GM21447 (cell line): ENCODE measurements around the gene BACH1.

ENCODE experiments used
- ATAC-seq: cut with Tn5 transposase; IDR thresholded peaks from one replicate; pipeline ENCODE4 v1.9.1; 2021; ENCODE audit not compliant: unreplicated experiment

Gene BACH1

GRCh38 chr21:29290240-29290639, 8.5 kb upstream of the BACH1 start:
- ATAC-seq, result no peak

- peak; percentile 82 for ATAC-seq
These were observed 5.2 kb upstream of the BACH1 start for GRCh38 chr21:29293495-29293894.

DNA sequence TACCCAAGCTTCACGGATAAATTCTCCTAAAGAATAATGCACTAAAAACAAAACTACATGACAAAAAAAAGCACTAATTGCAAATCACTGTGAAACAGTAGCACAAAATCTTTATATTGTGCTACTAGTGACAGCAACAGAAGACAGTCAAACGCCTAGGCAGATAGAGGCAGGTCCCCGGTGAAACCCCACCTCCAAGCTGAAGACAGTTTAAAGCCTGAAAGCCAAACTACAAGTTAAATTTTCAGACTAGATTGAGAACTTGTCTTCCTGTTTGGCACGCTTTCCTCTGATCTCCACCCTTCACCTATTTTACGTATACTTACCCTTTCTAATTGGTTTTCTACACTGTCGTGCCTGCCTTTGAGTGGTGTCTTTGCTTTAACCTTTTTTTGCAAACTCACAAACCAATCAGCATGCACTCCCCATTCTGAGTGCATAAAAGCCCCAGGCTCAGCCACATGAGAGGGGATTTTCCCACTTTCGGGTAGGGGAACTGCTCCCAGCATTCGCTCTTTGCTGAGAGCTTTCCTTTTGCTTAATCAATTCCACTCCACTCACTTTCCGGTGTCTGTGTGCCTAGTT, 3.6 kb upstream of the BACH1 start:
- no peak for ATAC-seq

- ATAC-seq, result no peak
These were observed 2.3 kb upstream of the BACH1 start for GRCh38 chr21:29296446-29296845.

- ATAC-seq, result no peak
These were observed 1.0 kb upstream of the BACH1 start for GRCh38 chr21:29297483-29298347.

DNA sequence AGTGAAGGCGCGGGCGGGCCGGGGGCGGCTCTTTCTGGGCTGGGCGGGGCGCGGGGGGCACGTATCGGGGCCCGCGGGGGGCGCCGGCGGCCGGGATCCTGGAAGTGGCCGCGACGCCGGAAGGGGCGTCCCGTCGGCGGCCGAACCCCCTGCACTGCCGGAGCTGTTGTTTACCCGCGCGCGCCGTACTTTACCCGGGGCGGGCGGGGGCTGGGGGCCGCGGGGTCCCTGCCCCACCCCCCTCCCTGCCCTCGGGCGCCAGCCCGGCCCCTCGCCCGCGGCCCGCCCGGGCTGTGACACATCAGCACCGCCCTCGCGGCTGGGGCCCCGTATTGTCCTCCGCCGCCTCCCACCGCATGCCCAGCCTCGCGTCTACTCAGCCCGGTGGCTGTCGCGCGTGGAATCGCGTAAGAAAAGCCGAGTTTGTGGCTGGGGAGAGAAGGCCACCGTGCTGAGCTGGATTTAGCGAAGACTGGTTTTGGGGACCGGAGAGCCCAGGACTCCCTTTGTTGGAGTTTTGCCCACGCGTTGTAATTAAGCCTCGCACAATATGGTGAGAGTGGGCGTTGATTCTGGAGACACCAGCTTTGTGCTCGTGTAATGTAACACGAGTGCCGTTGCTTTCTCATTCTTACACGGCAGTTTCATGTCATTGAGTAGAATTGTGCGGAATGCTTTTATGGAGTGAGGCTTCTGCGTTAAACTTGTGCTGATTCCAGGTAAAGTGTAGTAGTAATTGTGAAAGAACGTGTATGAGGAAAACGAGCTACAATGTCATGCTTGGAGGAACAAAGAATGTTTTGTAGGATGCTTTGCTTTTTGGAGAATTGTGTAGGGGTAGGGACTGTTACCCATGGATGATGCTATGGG, 559 bp downstream of the BACH1 start:
- no peak for ATAC-seq

DNA sequence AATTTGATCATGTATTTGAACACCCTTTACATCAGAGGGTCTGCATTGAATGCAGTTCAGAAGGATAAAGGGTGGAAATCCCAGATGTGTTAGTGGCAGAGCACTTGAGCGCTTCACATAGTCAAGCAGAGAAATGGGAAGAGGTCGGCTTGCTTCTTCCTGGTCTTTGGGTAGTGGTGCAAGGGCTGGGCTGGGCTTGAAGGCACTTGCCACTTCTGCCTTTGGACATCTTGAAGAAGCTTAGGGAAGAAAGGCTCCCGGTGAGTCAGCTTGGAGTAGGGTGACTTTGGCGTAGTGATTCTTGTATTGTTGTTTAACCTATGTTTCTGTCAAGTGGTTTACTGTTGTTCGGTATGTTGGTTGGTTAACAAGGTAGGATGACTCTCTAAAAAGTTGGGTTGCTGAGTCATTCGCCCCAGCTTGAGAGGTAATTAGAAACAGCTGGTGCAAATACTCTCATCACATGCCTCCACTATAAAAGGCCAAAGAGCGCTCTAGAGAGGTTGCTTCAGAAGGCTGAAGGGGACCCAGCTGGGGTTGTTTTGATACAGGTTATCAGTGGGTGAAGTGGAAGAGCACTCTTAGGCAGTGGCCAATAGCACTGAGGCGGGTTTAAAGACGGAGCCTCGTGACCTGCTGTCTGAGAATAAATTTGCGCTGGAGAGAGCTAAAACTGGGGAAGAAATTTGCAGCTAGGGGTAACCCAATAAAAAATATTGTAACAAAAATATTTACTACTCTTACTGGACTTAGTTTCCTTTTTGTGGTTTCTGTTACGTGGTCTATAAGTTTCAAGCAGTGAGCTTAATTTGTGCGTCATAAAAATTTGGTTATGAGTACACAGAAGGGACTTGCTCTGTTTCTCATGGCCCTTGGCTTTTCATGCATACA, 1.4 kb downstream of the BACH1 start:
- peak; percentile 76 for ATAC-seq

GRCh38 chr21:29300807-29301138, 2.1 kb downstream of the BACH1 start:
- ATAC-seq, result no peak

- no peak for ATAC-seq
These were observed 3.0 kb downstream of the BACH1 start for GRCh38 chr21:29301691-29302090.

- ATAC-seq, result no peak
These were observed 3.7 kb downstream of the BACH1 start for GRCh38 chr21:29302359-29302875.

DNA sequence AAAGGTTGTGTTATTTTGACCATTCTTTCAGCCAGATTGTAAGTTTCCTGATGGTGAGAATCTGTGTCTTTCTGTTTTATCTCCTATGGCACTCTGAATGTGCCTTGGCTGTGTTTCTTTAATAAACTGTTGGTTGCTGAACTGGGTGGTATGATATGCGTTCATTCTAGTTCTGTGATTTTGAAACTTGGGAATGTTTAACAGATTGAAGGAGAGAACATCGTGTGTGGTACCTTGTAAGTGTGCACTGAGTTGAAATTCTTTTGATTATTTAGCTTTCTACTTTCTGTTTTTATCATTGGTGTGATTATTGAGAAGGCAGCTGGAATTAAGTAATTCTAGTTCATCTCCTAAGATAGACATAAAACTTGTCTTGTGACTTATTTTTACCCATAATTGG, 4.6 kb downstream of the BACH1 start:
- no peak for ATAC-seq

DNA sequence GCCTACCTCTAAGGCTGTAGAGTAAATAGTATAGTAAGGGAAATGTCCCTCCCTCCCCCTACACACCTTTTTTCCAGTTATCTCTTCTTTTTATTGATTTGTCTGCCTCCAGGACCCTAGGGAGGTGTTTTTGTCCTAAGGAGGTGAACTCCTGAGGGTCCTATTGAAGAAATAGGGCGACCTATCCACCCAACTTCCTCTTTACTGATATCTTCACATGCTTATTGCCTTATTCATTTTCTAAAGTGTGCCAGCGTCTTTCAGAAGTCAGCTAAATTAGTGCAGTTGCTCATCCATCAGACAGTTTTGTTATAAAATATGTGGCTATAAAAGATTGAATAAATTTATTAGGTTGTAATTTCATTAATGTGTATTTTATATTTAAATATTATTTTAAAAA, 5.9 kb downstream of the BACH1 start:
- ATAC-seq, result no peak

DNA sequence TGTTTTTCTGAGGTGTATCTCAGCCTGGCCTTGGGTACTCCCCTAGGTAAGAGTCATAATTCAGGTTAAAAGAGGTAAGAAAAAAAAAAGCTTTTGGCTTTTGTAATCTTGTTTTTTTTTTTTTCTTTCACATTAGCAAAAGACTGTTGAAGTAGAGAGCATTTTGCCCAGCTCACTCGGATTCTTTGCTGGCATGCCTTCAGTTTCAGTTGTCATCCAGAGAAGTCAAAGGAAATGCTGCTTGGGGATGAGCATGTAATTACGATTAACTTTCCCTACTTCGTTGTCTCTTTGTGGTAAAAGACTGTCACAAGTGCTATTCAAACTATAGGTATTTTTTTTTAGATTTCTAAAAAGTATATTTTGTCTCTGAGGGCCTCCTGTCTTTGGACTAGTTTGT, 6.3 kb downstream of the BACH1 start:
- ATAC-seq, result no peak

DNA sequence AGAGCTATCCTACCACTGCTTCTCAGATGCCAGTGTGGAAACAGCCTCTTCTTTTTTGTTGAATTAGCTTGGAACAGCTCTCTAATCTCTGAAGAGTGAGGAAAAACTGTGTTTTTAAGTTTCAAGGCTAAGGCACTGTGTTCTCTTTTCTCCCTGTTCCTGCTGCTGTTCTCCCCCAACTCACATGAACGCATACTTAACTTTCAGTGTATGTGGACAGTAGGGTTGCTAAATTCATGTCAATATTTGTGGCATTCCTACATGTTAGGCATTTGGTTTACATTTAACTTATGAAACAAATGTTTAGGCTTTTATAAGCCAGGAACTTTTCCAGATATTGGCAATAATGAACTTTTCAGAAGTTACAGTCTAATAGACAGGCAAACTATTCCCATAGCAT, 6.8 kb downstream of the BACH1 start:
- no peak for ATAC-seq

- ATAC-seq, result no peak
These were observed 8.2 kb downstream of the BACH1 start for GRCh38 chr21:29306920-29307319.

- no peak for ATAC-seq
These were observed 9.2 kb downstream of the BACH1 start for GRCh38 chr21:29307718-29308455.

DNA sequence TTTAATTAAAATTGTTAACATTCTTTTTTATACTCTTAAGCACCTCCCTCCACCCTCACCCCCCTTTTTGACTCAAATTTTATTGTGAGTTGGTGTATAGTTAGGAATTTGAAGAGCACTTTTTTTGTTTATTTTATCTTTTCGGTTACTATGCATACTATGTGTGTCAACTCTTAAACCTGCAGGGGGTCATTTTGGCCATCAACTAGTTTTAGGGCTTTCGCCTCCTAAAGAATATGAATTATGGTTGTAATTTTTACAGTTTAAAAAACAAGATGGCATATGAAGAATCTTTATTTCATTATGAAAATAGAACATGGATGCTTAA, 9.7 kb downstream of the BACH1 start:
- no peak for ATAC-seq

DNA sequence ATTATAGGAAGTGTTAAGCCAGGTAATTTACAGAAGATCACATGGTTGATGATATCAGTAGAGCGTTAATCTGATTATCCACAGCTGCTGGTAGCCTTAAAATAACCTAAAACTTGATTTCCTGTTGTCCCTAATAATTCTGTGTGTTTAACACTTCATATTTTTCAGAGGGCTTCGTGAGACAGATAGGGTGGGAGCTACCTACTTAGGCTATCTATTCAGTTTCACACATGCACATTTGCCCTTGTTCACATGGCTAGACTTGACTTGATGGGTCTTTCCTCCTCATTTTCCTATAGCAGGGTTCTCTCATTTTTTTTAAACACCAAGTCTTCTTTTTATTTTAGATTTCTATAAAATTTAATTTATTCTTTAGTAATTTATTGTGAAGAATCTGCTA, 11.0 kb downstream of the BACH1 start:
- ATAC-seq, result no peak

GRCh38 chr21:29311802-29312201, 13.1 kb downstream of the BACH1 start:
- ATAC-seq, result no peak

GRCh38 chr21:29312981-29313380, 14.3 kb downstream of the BACH1 start:
- ATAC-seq, result no peak
